Embryonic facial prominence (tissue), 1 donor: Measurements from ENCODE around the gene ITGB5.
"Not testable (repeated sequence)": the region's sequence is repeated elsewhere in the genome, so short reads cannot be mapped to it uniquely, and the experiment has no call there.

Source experiments
- DNase-seq: peaks from one replicate; pipeline ENCODE4 v3.0.0-alpha.2; 2016; ENCODE audit errors: extremely low spot score

The ITGB5 gene

DNA sequence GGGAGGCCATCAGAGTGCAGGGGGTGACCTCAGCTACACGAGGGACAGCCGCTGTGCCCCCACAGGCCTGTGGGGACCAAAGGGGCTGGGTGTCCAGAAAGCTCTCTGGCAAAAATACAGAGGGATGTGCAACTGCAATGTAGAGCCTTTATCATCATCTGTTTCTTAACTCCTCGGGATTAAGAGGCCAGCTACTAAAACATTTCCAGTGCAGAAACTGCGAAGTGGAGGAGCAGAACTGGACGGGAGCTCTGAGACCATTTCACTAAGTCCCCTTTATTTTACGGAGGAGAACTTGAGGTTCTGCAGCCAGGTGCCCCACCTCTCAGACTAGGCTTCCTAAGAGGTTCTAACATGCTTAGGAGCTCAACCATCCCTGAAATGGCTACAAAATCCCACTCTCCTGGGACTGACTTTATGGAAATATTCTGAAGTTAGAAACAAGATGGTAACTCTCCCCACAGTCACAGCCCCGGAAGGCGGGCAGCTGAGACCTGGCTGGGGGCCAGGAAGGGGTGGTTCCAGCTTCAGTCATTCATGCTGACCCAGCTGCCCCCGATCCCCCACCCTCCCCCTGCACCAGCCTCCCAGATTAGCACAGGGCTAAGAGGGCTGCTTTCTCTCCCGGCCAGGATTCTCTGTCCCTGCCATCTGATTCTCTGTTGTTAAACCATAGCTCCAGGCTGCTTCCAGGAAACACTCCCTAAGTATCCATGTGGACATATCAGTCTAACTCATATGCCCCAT is 116.7 kb downstream of the ITGB5 start:
- no peak for DNase-seq

DNA sequence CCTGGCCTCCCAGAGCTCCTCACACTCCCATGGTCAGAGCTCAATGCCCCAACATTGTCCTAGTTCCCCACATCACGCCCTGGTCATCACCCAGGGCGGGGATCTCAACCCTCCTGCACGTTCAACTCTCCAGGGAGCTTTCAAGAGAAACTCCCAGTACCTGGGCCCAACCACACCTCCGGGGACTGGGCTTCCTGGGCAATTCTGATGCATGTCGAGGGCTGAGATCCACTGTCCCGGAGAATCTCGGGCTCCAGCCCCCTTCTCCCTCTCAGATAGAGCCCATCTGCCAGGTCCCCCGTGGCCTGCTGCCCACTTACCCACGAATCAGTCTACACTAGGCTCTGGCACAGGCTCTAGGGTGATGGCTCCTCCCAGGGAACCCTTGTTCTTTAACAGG is 117.7 kb downstream of the ITGB5 start:
- DNase-seq: no peak

DNA sequence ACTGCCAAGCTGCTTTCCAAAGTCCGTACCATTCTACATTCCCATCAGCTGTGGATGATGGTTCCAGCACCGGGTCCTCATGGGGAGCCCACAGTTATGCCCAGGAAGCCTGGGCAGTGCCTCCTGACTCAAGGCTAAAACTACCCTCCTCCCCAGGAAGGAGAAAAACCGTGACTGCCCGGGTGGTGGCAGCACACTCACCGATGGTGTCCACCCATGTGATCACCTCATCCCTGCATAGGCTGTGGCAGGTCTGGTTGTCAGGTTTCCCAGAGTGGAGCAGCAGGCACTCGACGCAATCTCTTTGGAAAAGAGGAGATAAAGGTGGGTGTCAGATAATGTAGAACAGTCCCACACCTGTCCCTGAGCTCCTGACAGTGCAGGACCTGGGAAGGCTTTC is 118.4 kb downstream of the ITGB5 start:
- DNase-seq: no peak

DNA sequence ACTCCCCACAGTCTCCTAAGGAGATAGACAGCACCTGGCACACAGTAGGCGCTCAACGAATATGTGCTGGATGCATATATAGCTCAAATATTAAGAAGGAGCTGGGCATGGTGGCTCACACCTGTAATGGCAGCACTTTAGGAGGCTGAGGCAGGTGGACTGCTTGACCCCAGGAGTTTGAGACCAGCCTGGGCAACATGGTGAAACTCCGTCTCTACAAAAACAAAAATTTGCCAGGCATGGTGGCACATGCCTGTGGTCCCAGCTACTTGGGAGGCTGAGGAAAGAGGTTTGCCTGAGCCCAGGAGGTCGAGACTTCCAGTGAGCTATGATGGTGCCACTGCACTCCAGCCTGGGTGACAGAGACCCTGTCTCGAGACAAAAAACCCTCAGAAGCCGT is 119.5 kb downstream of the ITGB5 start:
- no peak for DNase-seq

DNA sequence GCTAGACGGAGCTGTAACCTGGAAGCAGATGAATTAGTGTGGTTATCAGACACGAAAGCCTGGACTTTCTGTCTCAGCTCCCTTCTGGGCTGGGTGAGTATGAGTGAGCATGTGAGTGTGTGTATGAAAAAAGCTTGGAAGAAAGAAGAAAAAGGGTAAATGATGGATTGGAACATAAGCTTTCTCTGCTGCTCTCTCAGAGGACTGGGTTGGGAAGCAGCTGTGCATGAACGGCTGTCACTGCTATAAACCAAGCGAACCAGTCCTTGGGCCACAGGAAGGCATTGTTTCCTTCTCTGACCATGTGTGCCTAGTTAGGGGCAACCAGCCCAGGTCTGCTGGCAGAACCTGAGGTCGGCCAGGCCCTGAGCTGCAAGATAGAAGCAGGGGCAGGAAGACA is 119.9 kb downstream of the ITGB5 start:
- DNase-seq: no peak

DNA sequence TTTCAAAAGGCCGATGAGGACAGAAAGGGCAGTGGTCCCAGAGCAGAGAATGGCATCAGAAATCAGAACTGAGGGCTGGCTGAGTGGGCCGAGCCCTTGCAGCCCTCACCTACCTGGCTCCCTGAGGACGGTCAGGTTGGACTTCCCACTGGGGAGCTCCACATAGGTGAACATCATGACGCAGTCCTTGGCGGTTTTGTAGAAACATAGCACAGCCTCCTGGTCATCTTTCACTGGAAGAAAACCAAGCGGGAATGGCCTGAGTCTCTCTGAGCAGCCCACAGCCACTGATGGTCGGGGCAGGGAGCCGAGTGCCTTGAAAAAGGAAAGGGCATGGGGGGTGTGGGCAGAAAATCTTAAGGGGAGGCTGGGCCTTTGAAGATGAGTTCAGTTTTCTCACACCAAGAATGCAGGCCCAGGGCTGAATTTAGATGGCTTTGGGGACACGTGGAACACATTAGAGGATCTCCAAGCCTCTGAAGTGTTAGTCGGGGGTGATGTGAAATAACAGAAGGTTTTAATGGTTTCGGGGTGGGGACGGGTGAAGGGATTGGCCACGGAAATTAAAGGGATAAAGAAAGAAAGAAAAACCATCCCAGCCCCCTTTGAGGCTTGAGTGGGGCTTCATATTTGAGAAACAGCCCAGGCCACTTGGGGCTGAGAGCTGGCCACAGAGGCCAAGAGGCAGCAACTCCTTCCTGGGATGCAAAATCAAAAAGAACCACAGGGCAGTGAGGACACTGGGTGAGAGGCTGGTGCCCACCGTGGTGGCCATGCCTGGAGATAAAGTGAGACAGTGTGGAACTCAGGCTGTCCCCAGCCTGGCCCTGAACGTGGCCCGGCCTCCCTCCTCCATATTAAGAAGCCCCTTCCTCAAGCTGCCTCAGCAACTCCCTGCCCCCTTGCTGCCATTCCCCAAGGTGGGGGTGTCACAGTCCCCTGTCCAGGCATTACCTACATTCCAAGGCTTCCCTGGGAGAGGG is 120.8 kb downstream of the ITGB5 start:
- DNase-seq: no peak

DNA sequence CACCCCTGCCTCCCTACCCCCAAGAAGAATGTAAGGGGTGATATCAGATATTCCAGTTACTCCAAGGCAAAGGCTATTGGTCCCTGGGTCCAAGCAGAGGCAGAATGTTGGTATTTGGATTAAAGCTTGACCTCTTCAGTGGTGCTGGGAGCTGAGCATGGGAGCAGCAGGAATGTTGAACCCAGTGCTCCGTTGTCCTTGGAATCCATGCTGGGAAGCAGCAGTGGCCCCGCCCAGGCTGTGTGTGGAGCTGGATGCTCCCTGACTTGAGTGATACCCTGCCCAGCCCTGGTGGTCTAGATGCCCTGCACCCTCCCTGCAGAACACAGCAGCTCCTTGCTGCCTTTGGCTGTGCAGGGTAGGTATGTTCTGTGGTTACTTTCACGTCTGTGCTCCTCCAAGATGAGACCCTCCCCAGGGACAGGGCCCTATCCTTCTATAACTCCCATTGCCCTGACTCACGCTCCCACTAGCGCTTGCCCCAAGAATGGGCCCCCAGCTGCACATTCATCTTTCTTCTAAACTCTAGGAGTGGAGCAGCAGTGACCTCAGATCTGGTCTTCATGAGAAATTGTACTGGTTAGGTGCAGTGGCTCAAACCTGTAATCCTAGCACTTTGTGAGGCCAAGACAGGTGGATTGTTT is 121.8 kb downstream of the ITGB5 start:
- no peak for DNase-seq

DNA sequence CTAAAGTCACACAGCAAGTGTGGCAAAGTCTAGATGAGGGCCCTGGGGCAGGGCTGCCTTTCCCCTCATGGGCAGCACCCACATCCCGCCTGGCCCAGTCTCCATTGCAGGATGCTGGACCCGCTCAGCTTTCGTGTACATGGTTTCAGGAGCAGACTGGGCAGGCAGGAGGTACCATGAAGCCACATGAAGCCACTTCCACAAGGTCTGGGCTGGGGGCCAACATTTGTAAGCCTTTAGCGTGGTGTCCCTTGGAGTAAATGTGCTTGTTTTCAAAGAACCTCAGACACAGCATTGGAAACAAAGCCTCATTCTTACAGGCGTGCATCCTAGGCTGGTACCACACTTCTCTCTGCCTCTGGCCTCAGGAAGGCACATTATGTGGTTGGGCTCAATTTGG is 122.4 kb downstream of the ITGB5 start:
- DNase-seq: no peak

DNA sequence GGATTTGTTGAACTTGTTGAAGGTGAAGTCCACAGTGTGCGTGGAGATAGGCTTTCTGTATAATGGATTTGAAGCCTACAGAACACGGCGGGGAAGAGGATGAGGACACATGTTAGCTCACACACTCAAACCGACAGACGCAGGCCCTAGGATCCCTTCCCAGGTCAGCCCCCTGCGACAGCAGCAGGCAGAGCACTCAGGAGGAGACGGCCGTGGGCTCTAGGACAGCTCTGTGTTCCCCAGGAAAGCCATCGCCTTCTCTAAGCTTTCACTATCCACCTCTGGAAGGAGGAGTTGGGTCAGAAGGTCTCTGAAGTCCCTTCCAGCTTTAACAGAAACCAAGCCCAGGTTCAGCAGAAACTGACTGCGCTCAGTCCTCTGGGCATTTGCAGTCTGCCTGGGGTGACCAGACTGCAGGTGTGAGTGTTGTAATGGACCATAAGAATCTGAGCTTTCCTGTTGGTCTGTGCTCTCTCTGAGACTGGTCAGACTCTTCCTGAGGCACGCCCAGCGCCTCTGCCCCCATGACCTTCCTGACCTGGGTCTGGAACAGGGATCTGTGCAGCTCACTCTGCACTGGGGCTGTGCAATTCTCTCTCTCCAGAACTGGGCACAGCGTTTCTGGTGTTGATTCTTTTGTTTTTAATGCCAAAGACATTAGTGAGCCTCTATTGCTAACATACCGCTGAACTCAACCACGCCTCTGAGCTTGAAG is 123.4 kb downstream of the ITGB5 start:
- no peak for DNase-seq

DNA sequence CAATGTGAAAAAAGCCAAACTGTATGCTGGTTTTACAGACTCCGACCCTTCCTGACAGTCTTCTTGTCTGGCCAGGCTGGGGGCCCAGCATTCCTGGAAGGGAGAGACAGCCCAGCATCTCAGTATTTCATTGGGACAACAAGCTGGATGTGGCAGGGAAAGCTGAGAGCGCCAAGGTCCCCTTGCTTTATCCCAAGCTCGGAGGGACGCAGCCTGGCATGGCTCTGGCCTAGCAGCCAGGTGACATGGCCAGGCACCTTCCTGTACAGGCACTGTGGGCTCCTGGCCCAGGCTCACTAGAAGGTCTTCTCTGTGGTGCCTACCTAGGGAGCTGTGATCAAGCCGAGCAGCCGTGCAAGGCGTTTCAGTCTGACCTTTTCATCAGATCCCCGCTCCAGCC is 124.0 kb downstream of the ITGB5 start:
- no peak for DNase-seq

DNA sequence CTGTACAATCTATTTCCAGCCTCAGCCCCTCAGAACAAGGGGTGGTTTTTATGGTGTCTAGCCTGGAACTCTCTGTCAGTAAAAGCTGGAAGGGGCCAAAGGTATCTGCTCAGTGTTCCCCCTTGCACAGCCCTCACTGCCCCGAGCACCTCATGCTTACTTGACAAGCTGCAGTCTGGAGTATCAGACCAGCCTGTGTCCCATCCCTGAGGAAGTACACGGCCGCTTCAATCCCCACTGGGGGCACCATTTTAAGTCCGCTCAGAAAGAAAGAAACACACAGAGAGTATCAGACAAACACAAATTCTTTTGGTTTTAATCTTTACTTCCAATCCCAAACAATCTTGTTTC is 124.5 kb downstream of the ITGB5 start:
- no peak for DNase-seq

DNA sequence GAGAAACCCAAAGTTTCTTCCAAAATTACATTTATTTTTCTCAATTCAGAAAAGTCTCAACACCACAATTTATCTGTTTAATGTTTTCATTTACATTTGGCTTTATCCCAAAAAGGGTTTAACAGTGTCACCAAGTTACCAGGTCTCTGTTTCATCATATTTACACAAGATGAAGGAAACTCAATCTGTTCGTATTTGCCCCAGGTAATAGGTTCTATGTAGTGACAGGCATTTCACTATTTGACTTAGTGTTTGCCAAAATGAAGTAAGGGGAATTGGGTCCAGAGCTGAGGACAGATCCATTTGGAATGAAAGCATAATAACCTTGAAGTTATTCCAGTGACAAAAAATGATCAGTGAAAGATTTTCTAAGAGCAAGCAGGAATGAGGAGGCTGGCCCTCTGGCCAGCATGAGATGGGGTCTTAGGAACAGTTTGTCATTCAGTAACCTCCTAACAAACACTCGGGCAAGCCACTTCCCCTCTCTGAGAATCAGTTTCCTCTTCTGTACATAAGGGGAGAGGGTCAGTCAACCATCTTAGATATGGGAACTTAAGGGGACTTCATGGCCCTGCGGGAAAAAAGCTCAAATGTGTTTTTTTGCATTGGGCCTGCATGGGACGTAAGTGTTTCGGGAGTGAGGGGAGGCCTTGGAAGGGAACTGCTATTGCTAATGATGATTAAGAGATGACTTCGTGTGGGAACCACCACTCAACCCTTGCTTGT is 125.1 kb downstream of the ITGB5 start:
- DNase-seq: no peak

DNA sequence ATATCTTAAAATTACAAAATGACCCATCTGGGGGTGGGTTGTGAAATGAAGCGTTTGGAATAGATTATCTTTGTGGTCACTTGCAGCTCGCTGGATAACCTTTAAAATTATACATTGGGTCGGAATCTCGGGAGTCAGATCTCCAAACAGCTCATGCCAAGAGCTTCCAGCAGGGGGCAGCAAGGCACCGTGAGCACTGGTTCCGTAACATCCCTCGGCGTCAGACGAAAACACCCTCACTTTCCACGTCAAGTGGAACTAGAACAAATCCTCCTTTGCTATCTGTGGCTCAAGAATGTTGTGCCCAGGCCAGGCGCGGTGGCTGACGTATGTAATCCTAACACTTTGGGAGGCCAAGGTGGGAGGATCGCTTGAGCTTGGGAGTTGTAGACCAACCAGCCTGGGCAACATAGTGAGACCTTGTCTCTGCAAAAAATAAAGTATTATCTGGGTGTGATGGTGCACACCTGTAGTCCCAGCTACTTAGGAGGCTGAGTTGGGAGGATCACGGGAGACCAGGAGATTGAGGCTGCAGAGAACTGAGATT is 125.8 kb downstream of the ITGB5 start:
- peak; percentile 55 for DNase-seq

DNA sequence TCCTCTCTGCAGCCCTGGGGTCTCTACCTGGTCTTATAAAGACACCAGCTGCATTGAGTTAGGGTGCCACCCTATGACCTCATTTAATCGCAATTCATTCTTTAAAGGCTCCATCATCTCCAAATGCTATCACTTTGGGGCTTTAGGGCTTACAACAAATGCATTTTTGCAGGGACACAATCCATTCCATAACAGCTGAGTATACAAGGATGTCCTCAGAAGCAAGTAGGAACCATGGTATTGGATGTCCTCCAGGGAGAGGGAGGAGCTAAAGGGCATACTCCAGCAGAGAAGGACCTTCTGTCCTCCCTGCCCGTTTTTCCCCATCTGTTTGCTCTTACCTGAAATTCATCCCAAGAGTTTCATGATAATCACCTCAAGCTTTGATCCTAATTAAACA is 126.6 kb downstream of the ITGB5 start:
- DNase-seq: no peak

DNA sequence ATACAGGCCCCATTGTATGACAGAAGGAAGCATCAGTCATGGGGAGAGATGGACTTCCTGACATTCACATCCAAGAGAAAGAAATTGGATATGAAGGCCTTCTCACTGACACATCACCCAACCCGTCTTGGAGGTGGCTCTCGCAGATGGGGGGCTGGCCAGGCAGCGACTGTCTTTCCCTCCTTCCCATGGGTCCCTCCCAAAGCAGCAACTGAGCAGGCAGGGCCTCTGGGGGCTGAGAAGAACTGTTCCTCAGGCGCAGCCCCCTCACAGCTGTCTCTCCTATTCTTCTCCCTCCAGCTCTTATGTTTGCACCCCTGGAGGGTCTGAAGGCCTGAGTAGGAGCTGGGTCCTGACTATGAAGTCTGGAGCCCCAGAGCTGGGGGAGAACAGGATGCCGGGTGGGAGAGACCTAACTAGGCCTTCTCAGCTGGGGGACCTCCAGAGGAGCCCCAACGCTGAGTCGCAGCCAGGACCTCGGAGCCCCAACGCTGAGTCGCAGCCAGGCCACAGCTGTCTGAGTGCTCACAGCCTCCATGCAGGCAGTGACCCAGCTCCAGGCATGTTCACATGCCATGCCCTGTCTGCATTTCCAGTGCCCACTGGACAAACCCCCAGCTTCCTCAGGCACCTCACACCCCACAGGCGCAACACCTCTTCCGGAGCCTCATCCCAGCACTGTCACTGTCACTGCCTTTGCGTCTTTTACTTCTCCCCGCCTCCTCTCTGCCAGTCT is 127.3 kb downstream of the ITGB5 start:
- no peak for DNase-seq

DNA sequence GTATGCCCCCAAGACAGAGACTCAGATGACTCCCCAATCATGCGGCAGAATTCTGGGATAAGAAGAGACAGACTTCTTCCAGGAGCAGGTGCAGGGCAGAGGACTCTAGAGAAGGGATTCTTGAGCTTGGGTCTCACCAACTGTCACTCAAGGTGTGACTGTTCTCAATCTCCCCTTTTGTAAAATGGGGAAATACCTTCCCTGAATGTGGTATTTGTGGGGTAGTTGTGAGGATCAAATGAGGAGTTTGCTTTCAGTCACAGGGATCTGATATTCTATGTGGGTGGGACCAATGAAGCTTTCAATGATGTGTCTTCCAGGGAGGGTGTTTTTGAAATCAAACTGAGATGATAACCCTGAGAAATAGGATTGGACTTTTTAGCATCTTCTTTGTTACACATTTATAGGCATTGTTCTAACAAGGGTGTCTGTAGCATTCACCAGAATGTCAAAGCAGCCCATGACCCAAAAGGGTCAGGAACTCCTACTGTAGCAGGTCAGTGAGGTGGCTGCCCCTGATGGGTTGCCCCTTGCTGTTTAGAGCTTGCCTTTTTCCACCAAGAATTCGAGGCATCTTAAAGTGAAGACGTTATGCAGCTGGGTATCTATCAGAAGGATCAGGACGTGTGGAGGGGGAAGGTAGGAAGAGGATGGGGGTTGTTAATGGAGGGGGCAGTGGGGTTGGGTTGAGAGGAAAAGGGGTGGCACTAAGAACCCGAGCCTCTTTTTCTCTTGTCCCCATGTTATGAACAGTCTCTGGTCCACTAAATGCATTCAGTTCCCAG is 128.1 kb downstream of the ITGB5 start:
- no peak for DNase-seq

DNA sequence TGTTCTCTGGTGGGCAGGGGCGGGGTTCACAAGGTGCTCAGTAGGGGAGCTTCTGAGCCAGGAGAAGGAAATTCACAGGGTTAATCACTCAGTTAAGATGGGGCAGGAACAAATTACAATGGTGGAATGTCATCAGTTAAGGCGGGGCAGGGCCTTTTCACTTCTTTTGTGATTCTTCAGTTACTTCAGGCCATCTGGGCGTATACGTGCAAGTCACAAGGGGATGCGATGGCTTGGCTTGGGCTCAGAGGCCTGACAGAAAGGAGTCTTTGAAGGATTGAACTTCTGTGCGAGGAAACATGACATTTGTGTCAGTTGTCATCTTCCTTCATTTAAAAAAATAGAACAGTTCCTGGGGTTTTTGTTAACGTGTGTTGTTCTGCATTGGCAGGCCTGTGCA is 129.2 kb downstream of the ITGB5 start:
- DNase-seq: not testable (repeated sequence)

DNA sequence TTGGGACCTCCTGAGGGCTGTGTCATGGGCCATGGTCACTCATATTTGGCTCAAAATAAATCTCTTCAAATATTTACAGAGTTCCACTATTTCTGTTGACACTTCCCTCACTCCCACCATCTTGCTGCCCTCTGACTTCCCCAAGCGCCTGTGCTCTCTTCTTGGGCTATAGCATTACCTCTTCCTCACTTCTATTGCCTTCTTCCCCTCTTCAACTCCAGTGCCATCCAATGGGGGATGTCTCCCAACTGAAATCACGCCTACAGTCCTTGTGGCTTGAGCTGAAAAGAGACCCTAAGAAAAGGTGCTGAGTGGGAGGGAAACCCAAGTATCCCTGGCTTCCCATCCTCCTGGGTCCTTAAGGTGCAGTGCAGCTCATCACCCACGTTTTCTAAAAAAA is 135.1 kb downstream of the ITGB5 start:
- DNase-seq: no peak

DNA sequence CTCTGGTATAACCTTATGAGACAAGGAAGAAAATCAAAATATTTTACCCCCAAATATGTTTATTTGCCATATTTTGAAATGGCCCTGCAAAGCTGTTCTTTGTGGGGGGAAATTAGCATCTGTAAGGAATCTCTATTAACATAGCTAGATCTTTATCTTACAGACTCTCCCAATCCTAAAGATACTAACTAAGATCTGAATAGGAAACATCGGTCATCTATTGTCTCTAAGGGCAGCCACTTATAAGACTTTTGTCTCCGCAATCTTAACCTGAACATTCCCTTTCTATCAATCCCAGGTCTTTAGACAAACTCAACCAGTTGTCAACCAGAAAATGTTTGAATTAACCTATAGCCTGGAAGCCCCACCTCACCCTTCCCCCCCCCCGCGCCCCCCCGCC is 135.7 kb downstream of the ITGB5 start:
- DNase-seq: no peak
